GM23338 (cell line): ENCODE measurements around the gene OMA1. TPM values are rescaled to one million over a fixed set of nuclear protein-coding genes. Genes with fewer than 3 reads are reported as not detected.

Experiments used
- ATAC-seq: fragments of 200-7000 bp; cut with Tn5 transposase; 3 replicates; pipeline ENCODE4 v1.9.1; 2020
- DNase-seq: peaks from one replicate; pipeline ENCODE4 v3.0.0-alpha.2; 2015; ENCODE audit warnings: low spot score
- H2AFZ ChIP-seq: fragments of 200-600 bp; sonication (generic); 2 replicates; pipeline ENCODE4 v1.8.0; 2016; ENCODE audit warnings: antibody characterized with exemption, mild to moderate bottlenecking, moderate library complexity
- H3F3A ChIP-seq: fragments of 200-600 bp; sonication (generic); replicated peaks from 2 replicates; pipeline ENCODE4 v1.8.0; 2017; ENCODE audit warnings: antibody characterized with exemption, mixed run types, low read depth
- H3K27ac ChIP-seq: fragments of 200-600 bp; sonication (generic); 2 replicates; pipeline ENCODE4 v1.6.1; 2016; ENCODE audit warnings: low read depth
- H3K27me3 ChIP-seq: fragments of 200-600 bp; sonication (generic); 2 replicates; pipeline ENCODE4 v1.8.0; 2016; ENCODE audit warnings: mild to moderate bottlenecking, mixed run types, moderate library complexity; ENCODE audit not compliant: insufficient read depth
- H3K36me3 ChIP-seq: fragments of 200-600 bp; sonication (generic); 2 replicates; pipeline ENCODE4 v1.8.0; 2016; ENCODE audit warnings: mild to moderate bottlenecking; ENCODE audit not compliant: insufficient read depth
- H3K4me1 ChIP-seq: fragments of 200-600 bp; sonication (generic); 2 replicates; pipeline ENCODE4 v1.8.0; 2016; ENCODE audit warnings: mild to moderate bottlenecking, moderate library complexity; ENCODE audit not compliant: insufficient read depth
- H3K4me2 ChIP-seq: fragments of 200-600 bp; sonication (generic); 2 replicates; pipeline ENCODE4 v1.7.1; 2017; ENCODE audit warnings: mixed run types
- H3K4me3 ChIP-seq: fragments of 200-600 bp; sonication (generic); 2 replicates; pipeline ENCODE4 v1.6.1; 2016; ENCODE audit warnings: mixed run types
- H3K79me2 ChIP-seq: fragments of 200-600 bp; sonication (generic); replicated peaks from 2 replicates; pipeline ENCODE4 v1.8.0; 2017; ENCODE audit warnings: mild to moderate bottlenecking; ENCODE audit not compliant: insufficient read depth
- H3K9me2 ChIP-seq: fragments of 200-600 bp; sonication (generic); 2 replicates; pipeline ENCODE4 v1.8.0; 2017; ENCODE audit not compliant: insufficient read depth
- H4K20me1 ChIP-seq: fragments of 200-600 bp; sonication (generic); replicated peaks from 2 replicates; pipeline ENCODE4 v1.8.0; 2017; ENCODE audit warnings: mild to moderate bottlenecking; ENCODE audit not compliant: insufficient read depth
- H3K27ac Mint-ChIP-seq: 2 replicates; pipeline ENCODE4 v1.8.0; 2020; ENCODE audit warnings: inconsistent platforms, mild to moderate bottlenecking, moderate library complexity, mixed read lengths
- H3K27me3 Mint-ChIP-seq: 3 replicates; pipeline ENCODE4 v1.8.0; 2022; ENCODE audit warnings: low read depth, mild to moderate bottlenecking, moderate library complexity, mixed read lengths, inconsistent platforms; ENCODE audit not compliant: insufficient read depth, poor library complexity
- H3K36me3 Mint-ChIP-seq: 3 replicates; pipeline ENCODE4 v1.8.0; 2021; ENCODE audit warnings: low read depth, mild to moderate bottlenecking, inconsistent platforms, moderate library complexity, mixed read lengths
- H3K4me1 Mint-ChIP-seq: 3 replicates; pipeline ENCODE4 v1.8.0; 2020; ENCODE audit warnings: mild to moderate bottlenecking, inconsistent platforms, mixed read lengths
- H3K4me3 Mint-ChIP-seq: 3 replicates; pipeline ENCODE4 v1.8.0; 2021; ENCODE audit warnings: moderate library complexity, mild to moderate bottlenecking, inconsistent platforms, mixed read lengths
- H3K9me3 Mint-ChIP-seq: 3 replicates; pipeline ENCODE4 v1.8.0; 2020; ENCODE audit warnings: moderate library complexity, mild to moderate bottlenecking, inconsistent platforms, mixed read lengths
- ETS1 ChIP-seq: IDR thresholded peaks from 2 replicates; pipeline ENCODE4 v1.6.1; 2016; ENCODE audit warnings: antibody characterized with exemption
- EZH2 ChIP-seq: fragments of 200-600 bp; sonication (generic); IDR thresholded peaks from one replicate; pipeline ENCODE4 v1.8.0; 2017; ENCODE audit warnings: antibody characterized with exemption, mild to moderate bottlenecking, low read depth; ENCODE audit not compliant: unreplicated experiment
- NANOG ChIP-seq: IDR thresholded peaks from 2 replicates; pipeline ENCODE4 v1.6.1; 2016; ENCODE audit warnings: antibody characterized with exemption, borderline replicate concordance
- POLR2AphosphoS5 ChIP-seq: IDR thresholded peaks from 2 replicates; pipeline ENCODE4 v1.6.1; 2016; ENCODE audit warnings: antibody characterized with exemption, low read depth
- ZNF114 ChIP-seq: fragments of 250-450 bp; sonication (Bioruptor Pico); IDR thresholded peaks from 2 replicates; pipeline ENCODE4 v1.5.0; 2020; ENCODE audit warnings: mild to moderate bottlenecking, moderate library complexity
- ZNF331 ChIP-seq: fragments of 250-450 bp; sonication (Bioruptor Pico); IDR thresholded peaks from 2 replicates; pipeline ENCODE4 v1.5.0; 2020; ENCODE audit warnings: low read depth, mild to moderate bottlenecking, moderate library complexity
- ZNF462 ChIP-seq: fragments of 250-450 bp; sonication (Bioruptor Pico); IDR thresholded peaks from 2 replicates; pipeline ENCODE4 v1.5.0; 2020; ENCODE audit warnings: mild to moderate bottlenecking, moderate library complexity
- polyA plus RNA-seq: library from polyadenylated mRNA; unstranded; fragments of >200 nt; fragmentation: Nextera tagmentation; extraction: Ambion mirVana; gene quantifications from 2 replicates; pipeline ENCODE4 v1.2.1, GENCODE V29; 2016
- total RNA-seq: library from RNA; depleted of rRNA; stranded (reverse); fragments of >200 nt; shearing (Covaris generic); gene quantifications from 2 replicates; pipeline ENCODE4 v1.2.3, GENCODE V29; 2014

Gene OMA1
- total and polyA plus RNA-seq, 2 experiments from 2014 or later: 21.3 to 33.1 TPM

- TF ChIP-seq ZNF462 (CRISPR knock-in tag) (no peak), ZNF114 (no peak)
Observed at GRCh38 chr1:58591806-58592205, 45.3 kb upstream of the OMA1 start (continued).

GRCh38 chr1:58590019-58590418 is 43.5 kb upstream of the OMA1 start:
- TF ChIP-seq ZNF331 (no peak), EZH2 (no peak), ETS1 (no peak), POLR2AphosphoS5 (no peak), NANOG (no peak)
- Histone ChIP-seq H3K9me2 (0 out of 2 replicates have a peak, but pooled peaks cover 2% of the 10 kb centered on the region), H3K27me3 (no peaks in the 10 kb centered on the region; the same call in 1 of the 2 replicates), H3K4me2 (no peak overlapping the region), H3K36me3 (no peaks in the 10 kb centered on the region), H3K4me1 (no peaks in the 10 kb centered on the region), H4K20me1 (no peaks in the 10 kb centered on the region), H3K79me2 (no peaks in the 10 kb centered on the region), H2AFZ (no peak overlapping the region), H3K4me3 (no peak overlapping the region), H3K27ac (no peak overlapping the region), H3F3A (no peaks in the 10 kb centered on the region)
- Mint-ChIP-seq H3K36me3 (no peaks in the 10 kb centered on the region), H3K27me3 (peaks cover 10% of the 10 kb centered on the region), H3K4me1 (no peaks in the 10 kb centered on the region), H3K9me3 (no peaks in the 10 kb centered on the region), H3K4me3 (no peak overlapping the region), H3K27ac (no peak overlapping the region)
- ATAC-seq (no peak), DNase-seq (no peak)
